Activated gamma-delta T cell treated with Interleukin-2 at 50 U/mL for 16 hours (primary cell): ENCODE measurements around the gene P2RX7.
"Not testable (repeated sequence)": the region's sequence is repeated elsewhere in the genome, so short reads cannot be mapped to it uniquely, and the experiment has no call there.

ENCODE experiments used
- DNase-seq: peaks from one replicate; pipeline ENCODE4 v3.0.0-alpha.2; 2020

The P2RX7 gene

GRCh38 chr12:121212875-121213274 is 80.2 kb downstream of the P2RX7 start:
- DNase-seq: no peak

- no peak for DNase-seq
These were observed 81.6 kb downstream of the P2RX7 start for GRCh38 chr12:121214166-121214777.

DNA sequence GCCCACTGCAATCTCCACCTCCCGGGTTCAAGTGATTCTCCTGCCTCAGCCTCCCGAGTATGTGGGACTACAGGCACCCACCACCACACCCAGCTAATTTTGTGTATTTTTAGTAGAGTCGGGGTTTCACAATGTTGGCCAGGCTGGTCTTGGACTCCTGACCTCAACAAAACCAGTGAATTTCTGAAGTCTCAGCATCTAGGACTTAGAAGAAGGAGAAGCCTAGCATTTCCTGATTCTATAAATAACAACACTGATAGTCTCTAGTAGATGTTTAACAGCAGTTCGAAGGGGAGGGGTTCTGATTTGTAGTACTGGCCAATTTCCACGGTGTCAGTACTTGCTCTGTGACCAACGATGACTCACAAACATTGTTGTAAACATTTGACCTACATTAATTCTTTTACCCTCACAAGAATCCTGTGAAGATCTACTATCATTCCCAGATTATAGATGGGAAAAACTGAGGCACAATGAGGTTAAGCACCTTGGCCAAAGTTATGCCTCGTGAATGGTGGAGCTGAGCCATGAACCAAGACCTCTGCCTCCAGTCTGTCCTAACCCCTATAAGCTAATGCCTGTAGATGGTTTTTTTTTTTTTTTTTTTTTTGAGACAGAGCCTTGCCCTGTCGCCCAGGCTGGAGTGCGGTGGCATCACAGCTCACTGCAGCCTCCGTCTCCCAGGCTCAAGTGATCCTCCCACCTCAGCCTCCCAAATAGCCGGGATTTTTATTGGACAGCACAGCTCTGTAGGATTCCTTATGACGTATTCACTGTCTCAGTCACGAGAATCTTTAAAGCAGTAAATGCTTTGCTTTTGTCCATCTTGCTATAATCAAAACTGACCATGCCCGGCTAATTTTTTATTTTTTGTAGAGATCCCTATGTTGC is 82.4 kb downstream of the P2RX7 start:
- no peak for DNase-seq

DNA sequence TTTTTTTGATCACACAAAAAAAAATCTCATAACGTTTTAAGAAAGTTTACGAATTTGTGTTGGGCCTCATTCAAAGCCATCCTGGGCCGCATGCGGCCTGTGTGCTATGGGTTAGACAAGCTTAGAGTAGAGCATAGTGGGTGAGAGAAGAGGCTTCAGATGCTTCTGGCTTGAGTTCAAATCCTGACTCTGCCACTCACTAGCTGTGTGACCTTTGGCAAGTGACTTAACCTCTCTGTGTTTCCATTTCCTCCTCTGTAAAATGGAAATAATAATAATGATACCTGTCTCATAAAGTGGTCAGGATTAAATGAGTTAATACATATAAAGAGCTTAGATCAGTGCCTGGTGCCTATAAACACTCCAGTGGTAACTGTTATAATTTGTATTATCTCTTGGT is 83.4 kb downstream of the P2RX7 start:
- DNase-seq: no peak

- no peak for DNase-seq
These were observed 84.4 kb downstream of the P2RX7 start for GRCh38 chr12:121217063-121217462.

DNA sequence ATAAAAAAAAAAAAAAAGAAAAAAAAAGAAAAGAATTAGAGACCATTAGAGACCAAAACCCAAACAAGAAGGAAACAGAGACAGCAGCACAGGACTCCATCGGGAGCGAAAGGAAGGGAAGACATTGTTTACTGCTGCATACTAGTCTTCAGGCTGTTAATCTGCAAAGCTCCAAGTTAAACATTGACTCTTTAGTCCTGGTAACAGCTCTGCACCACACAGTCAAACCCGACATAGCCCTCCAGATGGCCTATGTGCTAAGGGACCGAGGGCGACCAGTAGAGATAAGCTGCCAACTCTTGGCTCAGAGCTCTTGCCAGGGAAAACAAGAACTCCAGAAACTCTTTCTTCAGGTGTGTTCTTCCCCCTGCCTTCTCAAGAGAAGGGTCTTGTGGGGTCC is 85.1 kb downstream of the P2RX7 start:
- no peak for DNase-seq

- DNase-seq: no peak
These were observed 86.1 kb downstream of the P2RX7 start for GRCh38 chr12:121218588-121219352.

DNA sequence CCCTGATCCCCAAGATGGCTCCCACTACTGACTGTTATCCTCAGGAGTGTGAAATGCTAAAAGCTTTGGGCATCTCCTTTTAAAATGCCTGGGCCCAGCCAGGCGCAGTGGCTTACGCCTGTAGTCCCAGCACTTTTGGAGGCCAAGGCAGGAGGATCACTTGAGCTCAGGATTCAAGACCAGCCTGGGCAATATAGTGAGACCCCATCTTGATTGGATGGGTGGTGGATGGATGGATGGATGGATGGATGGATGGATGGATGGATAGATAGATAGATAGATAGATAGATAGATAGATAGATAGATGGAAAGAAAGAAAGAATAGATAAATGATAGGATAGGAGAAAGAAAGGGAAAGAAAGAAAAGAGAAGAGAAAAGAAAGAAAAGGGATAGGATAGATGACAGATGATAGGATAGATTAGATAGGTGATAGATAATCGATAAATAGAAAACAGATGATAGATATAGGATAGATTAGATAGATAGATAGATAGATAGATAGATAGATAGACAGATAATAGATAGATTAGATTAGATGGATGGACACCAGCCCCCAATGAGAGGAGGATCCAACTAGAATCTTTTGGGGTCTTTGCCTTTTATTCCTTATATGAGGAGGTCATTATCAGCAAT is 86.8 kb downstream of the P2RX7 start:
- DNase-seq: no peak

- DNase-seq: no peak
These were observed 90.2 kb downstream of the P2RX7 start for GRCh38 chr12:121222847-121223246.

- DNase-seq: peak; percentile 35
These were observed 90.9 kb downstream of the P2RX7 start for GRCh38 chr12:121223292-121224285.

GRCh38 chr12:121224591-121224990 is 91.9 kb downstream of the P2RX7 start:
- DNase-seq: peak; percentile 40

DNA sequence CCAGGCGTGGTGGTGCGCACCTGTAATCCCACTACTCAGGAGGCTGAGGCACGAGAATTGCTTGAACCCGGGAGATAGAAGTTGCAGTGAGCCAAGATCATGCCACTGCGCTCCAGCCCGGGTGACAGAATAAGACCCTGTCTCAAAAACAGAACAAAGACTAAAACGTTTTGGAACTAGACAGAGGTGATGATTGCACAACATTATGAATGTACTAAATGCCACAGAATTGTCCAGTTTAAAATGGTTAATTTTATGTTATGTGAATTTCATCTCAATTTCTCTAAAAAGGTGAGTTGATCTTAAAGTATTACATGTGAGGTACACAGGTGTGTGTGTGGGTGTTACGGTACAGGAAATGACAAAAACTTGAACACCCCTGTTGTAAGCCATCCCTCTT is 93.7 kb downstream of the P2RX7 start:
- DNase-seq: no peak

- not testable (repeated sequence) for DNase-seq
These were observed 94.2 kb downstream of the P2RX7 start for GRCh38 chr12:121226871-121227270.

- no peak for DNase-seq
These were observed 94.6 kb downstream of the P2RX7 start for GRCh38 chr12:121227294-121227693.

DNA sequence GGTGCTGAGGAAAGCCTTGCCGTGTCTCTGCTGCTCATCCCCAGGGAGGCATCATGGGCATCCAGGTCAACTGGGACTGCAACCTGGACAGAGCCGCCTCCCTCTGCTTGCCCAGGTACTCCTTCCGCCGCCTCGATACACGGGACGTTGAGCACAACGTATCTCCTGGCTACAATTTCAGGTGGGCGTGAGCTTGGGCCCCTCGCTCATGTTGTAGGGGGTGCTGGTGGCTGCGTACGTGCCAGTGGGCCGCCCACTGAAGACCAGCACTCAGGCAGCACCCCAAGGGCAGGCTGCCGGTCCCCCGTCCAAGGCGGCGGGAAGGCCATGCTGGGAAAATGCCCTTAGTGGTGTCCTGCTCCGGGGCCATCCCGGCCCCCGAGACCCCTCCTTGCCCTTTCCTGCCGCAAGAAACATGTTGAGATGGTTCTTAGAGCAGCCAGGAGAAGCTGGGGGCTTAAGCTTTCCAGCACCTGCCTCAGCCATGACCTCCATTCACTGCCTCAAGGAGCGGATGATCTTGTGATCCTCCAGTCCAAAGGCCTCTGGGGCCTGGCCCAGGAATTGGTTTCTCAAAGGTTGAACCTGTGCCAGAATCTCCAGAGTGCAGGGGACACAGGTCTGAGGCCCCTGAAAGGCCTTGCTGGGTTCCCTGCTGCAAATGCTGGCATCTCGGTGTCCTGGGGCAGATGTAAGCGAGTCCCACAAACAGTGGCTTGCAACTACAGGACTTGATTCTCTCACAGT is 96.4 kb downstream of the P2RX7 start:
- no peak for DNase-seq

DNA sequence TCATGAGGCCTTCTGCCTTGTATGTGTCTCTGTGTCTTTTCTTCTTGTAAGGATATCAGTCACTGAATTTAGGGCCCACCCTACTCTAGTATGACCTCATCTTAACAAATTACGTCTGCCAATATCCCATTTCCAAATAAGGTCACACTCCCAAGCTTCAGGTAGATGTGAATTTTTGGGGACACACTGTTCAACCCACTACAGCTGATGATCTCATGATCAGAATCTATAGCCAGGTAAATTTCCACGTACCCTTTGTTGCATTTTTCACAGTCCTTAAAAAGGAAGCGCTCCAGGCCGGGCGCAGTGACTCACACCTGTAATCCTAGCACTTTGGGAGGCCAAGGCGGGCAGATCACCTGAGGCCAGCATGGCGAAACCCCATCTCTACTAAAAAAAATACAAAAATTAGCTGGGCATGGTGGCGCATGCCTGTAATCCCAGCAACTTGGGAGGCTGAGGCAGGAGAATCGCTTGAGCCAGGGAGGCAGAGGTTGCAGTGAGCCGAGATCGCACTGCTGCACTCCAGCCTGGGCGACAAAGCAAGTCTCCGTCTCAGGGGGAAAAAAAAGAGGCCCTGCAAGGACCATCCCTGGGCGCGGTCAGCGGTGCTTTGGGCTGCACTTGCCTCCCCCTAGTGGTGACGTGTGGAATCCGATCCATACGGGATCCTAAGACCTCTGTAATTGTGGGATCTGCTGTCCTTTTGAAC is 97.3 kb downstream of the P2RX7 start:
- DNase-seq: peak; percentile 53

- DNase-seq: no peak
These were observed 97.8 kb downstream of the P2RX7 start for GRCh38 chr12:121230538-121230907.

DNA sequence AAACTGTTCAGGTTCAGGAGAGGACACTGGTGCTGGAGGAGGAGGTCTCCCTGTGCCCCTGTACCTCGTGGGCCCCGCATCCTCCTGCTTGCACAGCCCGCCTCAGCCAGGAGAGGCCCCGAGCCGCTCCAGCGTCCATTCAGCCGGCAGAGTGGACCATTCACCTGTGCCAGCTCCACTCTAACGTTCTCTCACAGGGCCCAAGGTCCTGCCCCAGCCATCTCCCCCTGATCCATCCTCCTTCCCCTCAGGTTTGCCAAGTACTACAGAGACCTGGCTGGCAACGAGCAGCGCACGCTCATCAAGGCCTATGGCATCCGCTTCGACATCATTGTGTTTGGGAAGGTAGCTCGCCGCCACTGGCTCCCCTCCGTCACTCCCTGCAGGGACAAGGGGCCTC is 99.5 kb downstream of the P2RX7 start:
- DNase-seq: no peak

DNA sequence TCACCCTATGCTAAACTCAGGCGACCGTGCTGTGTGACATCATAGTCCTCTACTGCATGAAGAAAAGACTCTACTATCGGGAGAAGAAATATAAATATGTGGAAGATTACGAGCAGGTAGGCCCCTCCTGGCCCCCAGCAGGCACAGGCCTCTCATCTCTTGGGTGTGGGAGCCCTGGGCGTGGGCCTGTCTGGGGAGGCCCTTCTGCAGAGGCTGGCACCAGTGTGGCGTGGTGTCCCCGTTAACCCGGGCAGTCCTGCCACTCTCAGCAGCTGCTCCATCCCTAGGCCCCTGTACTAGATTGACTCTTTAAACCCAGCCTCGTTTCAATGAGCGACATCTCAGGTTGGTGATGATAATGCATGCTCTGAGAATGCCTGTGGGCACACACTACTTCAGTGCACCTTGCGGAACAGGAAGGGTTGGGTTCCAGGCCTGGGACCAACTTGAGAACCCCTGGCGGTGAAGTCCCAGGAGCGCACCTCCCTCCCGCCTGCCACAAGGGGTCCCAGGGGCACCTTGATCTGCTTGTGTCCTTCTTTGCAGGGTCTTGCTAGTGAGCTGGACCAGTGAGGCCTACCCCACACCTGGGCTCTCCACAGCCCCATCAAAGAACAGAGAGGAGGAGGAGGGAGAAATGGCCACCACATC is 100.4 kb downstream of the P2RX7 start:
- no peak for DNase-seq

GRCh38 chr12:121233628-121234020 is 100.9 kb downstream of the P2RX7 start:
- DNase-seq: no peak
